ENCODE measurements around the gene GSTO2. TPM values are rescaled to one million over a fixed set of nuclear protein-coding genes. Genes with fewer than 3 reads are reported as not detected.

GSTO2 gene
- total RNA-seq, 1 donor from 2014 or later: 1.2 TPM

DNA sequence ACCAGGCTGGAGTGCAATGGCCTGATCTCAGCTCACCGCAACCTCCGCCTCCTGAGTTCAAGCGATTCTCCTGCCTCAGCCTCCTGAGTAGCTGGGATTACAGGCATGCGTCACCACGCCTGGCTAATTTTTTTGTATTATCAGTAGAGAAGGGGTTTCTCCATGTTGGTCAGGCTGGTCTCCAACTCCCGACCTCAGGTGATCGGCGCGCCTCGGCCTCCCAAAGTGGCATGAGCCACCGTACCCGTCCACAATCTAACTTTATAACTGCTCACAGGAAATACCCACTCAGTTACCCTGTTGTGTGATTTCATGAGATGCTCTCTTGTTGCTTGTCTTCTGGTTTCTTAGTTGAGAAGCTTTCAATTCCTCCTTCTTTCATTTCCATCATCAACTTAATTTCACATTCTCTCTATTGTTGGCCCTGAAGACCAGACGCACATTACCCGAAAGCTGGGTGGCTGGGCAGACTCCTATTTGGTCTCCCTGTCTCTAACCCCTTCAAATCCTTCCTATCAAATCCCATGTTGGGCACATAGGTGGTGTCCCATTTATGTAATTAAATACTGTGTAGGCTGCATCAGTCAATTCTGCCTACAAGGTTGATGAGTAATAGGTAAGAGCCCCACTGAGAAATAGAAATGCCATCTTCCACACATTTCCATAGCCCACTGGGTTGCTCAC, 1.1 kb upstream of the GSTO2 start:
- DNase-seq (ENCODE audit: low read depth): no peak
- Mint-ChIP-seq H3K4me3 (ENCODE audit: unreplicated experiment) (peak overlapping the region; percentile 95), H3K27me3 (ENCODE audit: low read depth, unreplicated experiment) (no peaks in the 10 kb centered on the region), H3K9me3 (ENCODE audit: unreplicated experiment) (no peaks in the 10 kb centered on the region), H3K36me3 (ENCODE audit: low read depth, unreplicated experiment) (peaks cover 11% of the 10 kb centered on the region), H3K27ac (ENCODE audit: unreplicated experiment) (peak overlapping the region; percentile 89), H3K4me1 (ENCODE audit: low read depth, unreplicated experiment) (peaks cover 8% of the 10 kb centered on the region)
- Histone ChIP-seq H2AFZ (ENCODE audit: low read depth, low read length) (no peak overlapping the region), H3K4me1 (ENCODE audit: insufficient read depth, low read length) (peaks cover 7% of the 10 kb centered on the region), H3K27ac (ENCODE audit: low read depth, low read length) (peak overlapping the region; percentile 85), H3K27me3 (ENCODE audit: insufficient read depth, low read length) (no peaks in the 10 kb centered on the region), H3K79me2 (ENCODE audit: insufficient read depth, low read length) (peaks cover 54% of the 10 kb centered on the region), H3K4me2 (ENCODE audit: low read length) (peak overlapping the region; percentile 86), H3K9ac (ENCODE audit: low read length) (peak overlapping the region; percentile 91), H3K9me3 (ENCODE audit: insufficient read depth, low read depth, low read length) (no peaks in the 10 kb centered on the region), H3K36me3 (ENCODE audit: insufficient read depth, low read length) (peaks cover 43% of the 10 kb centered on the region), H3K4me3 (ENCODE audit: insufficient read depth, low read depth, low read length) (peak overlapping the region; percentile 83), H4K20me1 (ENCODE audit: insufficient read depth, low read length) (peaks cover 14% of the 10 kb centered on the region)
- FAIRE-seq: no peak
- TF ChIP-seq EZH2 (IDR thresholded peaks at IDR 0.05; ENCODE audit: insufficient read depth, low read length): no peak
- no peak for TF ChIP-seq CTCF (IDR thresholded peaks at IDR 0.05; ENCODE audit: insufficient read depth, low read depth, low read length)

DNA sequence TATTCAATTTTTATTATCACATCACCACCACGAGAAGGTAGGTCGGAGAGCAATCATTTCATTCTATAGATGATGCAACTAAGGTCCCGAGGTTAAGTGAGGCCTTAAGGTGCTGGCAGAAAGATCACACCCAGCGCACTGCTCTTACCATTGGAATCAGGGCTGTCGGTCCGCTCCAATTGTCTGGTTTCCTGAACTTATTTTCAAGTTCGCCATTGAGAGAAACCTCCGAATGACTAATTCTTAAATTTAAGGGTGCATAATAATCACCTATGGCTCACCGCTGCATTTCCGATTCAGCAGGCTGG, 625 bp upstream of the GSTO2 start:
- H3K27ac Mint-ChIP-seq (ENCODE audit: unreplicated experiment): peak overlapping the region; percentile 89
- peaks cover 7% of the 10 kb centered on the region for H3K4me1 ChIP-seq (ENCODE audit: insufficient read depth, low read length)
- H3K36me3 ChIP-seq (ENCODE audit: insufficient read depth, low read length): peaks cover 39% of the 10 kb centered on the region
- H3K36me3 Mint-ChIP-seq (ENCODE audit: low read depth, unreplicated experiment): peaks cover 11% of the 10 kb centered on the region
- no peaks in the 10 kb centered on the region for H3K27me3 ChIP-seq (ENCODE audit: insufficient read depth, low read length)
- peak overlapping the region; percentile 85 for H3K27ac ChIP-seq (ENCODE audit: low read depth, low read length)
- no peaks in the 10 kb centered on the region for H3K9me3 ChIP-seq (ENCODE audit: insufficient read depth, low read depth, low read length)
- TF ChIP-seq CTCF (IDR thresholded peaks at IDR 0.05; ENCODE audit: insufficient read depth, low read depth, low read length) (no peak), EZH2 (IDR thresholded peaks at IDR 0.05; ENCODE audit: insufficient read depth, low read length) (no peak)
- FAIRE-seq (no peak), DNase-seq (ENCODE audit: low read depth) (no peak)
- H4K20me1 ChIP-seq (ENCODE audit: insufficient read depth, low read length): peaks cover 14% of the 10 kb centered on the region
- H3K27me3 Mint-ChIP-seq (ENCODE audit: low read depth, unreplicated experiment): no peaks in the 10 kb centered on the region
- H3K4me3 ChIP-seq (ENCODE audit: insufficient read depth, low read depth, low read length): peak overlapping the region; percentile 83
- peaks cover 8% of the 10 kb centered on the region for H3K4me1 Mint-ChIP-seq (ENCODE audit: low read depth, unreplicated experiment)
- H3K9me3 Mint-ChIP-seq (ENCODE audit: unreplicated experiment): no peaks in the 10 kb centered on the region
- peaks cover 49% of the 10 kb centered on the region for H3K79me2 ChIP-seq (ENCODE audit: insufficient read depth, low read length)
- H3K9ac ChIP-seq (ENCODE audit: low read length): peak overlapping the region; percentile 91
- peak overlapping the region; percentile 95 for H3K4me3 Mint-ChIP-seq (ENCODE audit: unreplicated experiment)
- peak overlapping the region; percentile 86 for H3K4me2 ChIP-seq (ENCODE audit: low read length)
- peak overlapping the region; percentile 80 for H2AFZ ChIP-seq (ENCODE audit: low read depth, low read length)

DNA sequence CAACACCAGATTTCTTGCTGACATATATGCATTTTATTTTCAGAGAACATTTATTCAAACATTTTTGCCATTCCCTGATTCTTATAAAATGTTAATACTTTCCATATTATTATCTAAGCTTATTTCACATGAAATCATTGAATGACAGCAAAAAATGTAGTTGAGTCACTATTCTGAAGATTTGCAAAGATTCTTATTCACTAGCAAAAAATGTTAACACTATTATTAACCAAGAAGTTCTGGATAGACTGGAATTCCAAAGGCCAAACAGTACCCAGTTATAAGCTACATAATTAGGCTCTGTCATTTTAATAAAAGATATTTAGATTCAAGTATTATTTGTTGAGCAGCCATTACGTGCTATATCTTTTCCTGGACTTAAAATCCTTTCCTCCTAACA, 4.3 kb downstream of the GSTO2 start:
- H3K9me3 Mint-ChIP-seq (ENCODE audit: unreplicated experiment): no peaks in the 10 kb centered on the region
- H2AFZ ChIP-seq (ENCODE audit: low read depth, low read length): no peak overlapping the region
- DNase-seq (ENCODE audit: low read depth) (no peak), FAIRE-seq (no peak)
- peaks cover 4% of the 10 kb centered on the region for H3K79me2 ChIP-seq (ENCODE audit: insufficient read depth, low read length)
- H3K4me2 ChIP-seq (ENCODE audit: low read length): no peak overlapping the region
- no peak overlapping the region for H3K4me3 ChIP-seq (ENCODE audit: insufficient read depth, low read depth, low read length)
- no peaks in the 10 kb centered on the region for H3K27me3 ChIP-seq (ENCODE audit: insufficient read depth, low read length)
- H3K27ac ChIP-seq (ENCODE audit: low read depth, low read length): no peak overlapping the region
- peaks cover 7% of the 10 kb centered on the region for H3K4me1 ChIP-seq (ENCODE audit: insufficient read depth, low read length)
- H4K20me1 ChIP-seq (ENCODE audit: insufficient read depth, low read length): no peaks in the 10 kb centered on the region
- H3K36me3 Mint-ChIP-seq (ENCODE audit: low read depth, unreplicated experiment): peaks cover under 1% of the 10 kb centered on the region
- H3K27me3 Mint-ChIP-seq (ENCODE audit: low read depth, unreplicated experiment): peaks cover 9% of the 10 kb centered on the region
- peaks cover under 1% of the 10 kb centered on the region for H3K4me1 Mint-ChIP-seq (ENCODE audit: low read depth, unreplicated experiment)
- H3K9ac ChIP-seq (ENCODE audit: low read length): no peak overlapping the region
- no peak overlapping the region for H3K4me3 Mint-ChIP-seq (ENCODE audit: unreplicated experiment)
- TF ChIP-seq EZH2 (IDR thresholded peaks at IDR 0.05; ENCODE audit: insufficient read depth, low read length) (no peak), CTCF (IDR thresholded peaks at IDR 0.05; ENCODE audit: insufficient read depth, low read depth, low read length) (no peak)
- no peaks in the 10 kb centered on the region for H3K9me3 ChIP-seq (ENCODE audit: insufficient read depth, low read depth, low read length)
- H3K36me3 ChIP-seq (ENCODE audit: insufficient read depth, low read length): no peaks in the 10 kb centered on the region
- H3K27ac Mint-ChIP-seq (ENCODE audit: unreplicated experiment): peak overlapping the region; percentile 58
